OCI-LY1 (cell line): ENCODE results near the gene MCAM.

Experiments
- H2AFZ ChIP-seq: fragments of 200-600 bp; sonication (generic), shearing (Covaris generic); 2 replicates; pipeline ENCODE4 v1.6.0; 2014; ENCODE audit warnings: antibody characterized with exemption, mild to moderate bottlenecking, low read length
- H3F3A ChIP-seq: fragments of 200-600 bp; sonication (generic), shearing (Covaris generic); 2 replicates; pipeline ENCODE4 v1.6.0; 2014; ENCODE audit warnings: mild to moderate bottlenecking, antibody characterized with exemption, low read length, moderate library complexity; ENCODE audit not compliant: insufficient read depth
- H3K27ac ChIP-seq: fragments of 200-600 bp; sonication (generic); 2 replicates; pipeline ENCODE4 v1.5.1; 2014; ENCODE audit warnings: low read length, mixed run types, mild to moderate bottlenecking, low read depth; ENCODE audit not compliant: poor library complexity, severe bottlenecking
- H3K27me3 ChIP-seq: fragments of 200-600 bp; sonication (generic); 2 replicates; pipeline ENCODE4 v1.6.0; 2014; ENCODE audit warnings: antibody characterized with exemption, mild to moderate bottlenecking, low read length, moderate library complexity; ENCODE audit not compliant: insufficient read depth
- H3K36me3 ChIP-seq: fragments of 200-600 bp; sonication (generic); 2 replicates; pipeline ENCODE4 v1.6.1; 2014; ENCODE audit warnings: mild to moderate bottlenecking, antibody characterized with exemption, low read length, moderate library complexity, mixed read lengths; ENCODE audit not compliant: insufficient read depth
- H3K4me1 ChIP-seq: fragments of 200-600 bp; sonication (generic); 2 replicates; pipeline ENCODE4 v1.5.1; 2014; ENCODE audit warnings: mild to moderate bottlenecking, low read length, moderate library complexity; ENCODE audit not compliant: insufficient read depth, severe bottlenecking
- H3K4me2 ChIP-seq: fragments of 200-600 bp; sonication (generic), shearing (Covaris generic); 2 replicates; pipeline ENCODE4 v1.6.1; 2014; ENCODE audit warnings: low read length
- H3K4me3 ChIP-seq: fragments of 200-600 bp; sonication (generic); 2 replicates; pipeline ENCODE4 v1.5.1; 2014; ENCODE audit warnings: low read length, low read depth, mild to moderate bottlenecking, mixed read lengths; ENCODE audit not compliant: poor library complexity, severe bottlenecking
- H3K79me2 ChIP-seq: fragments of 200-600 bp; shearing (Covaris generic); 2 replicates; pipeline ENCODE4 v1.6.1; 2016; ENCODE audit warnings: mixed run types, low read length, mixed read lengths; ENCODE audit not compliant: insufficient read depth
- H3K9ac ChIP-seq: fragments of 200-600 bp; sonication (generic), shearing (Covaris generic); 2 replicates; pipeline ENCODE4 v1.6.1; 2014; ENCODE audit warnings: mild to moderate bottlenecking, low read length, mixed read lengths
- H3K9me2 ChIP-seq: fragments of 200-600 bp; sonication (generic), shearing (Covaris generic); 2 replicates; pipeline ENCODE4 v1.6.1; 2014; ENCODE audit warnings: low read depth, mild to moderate bottlenecking, low read length, mixed read lengths
- H3K9me3 ChIP-seq: fragments of 200-600 bp; shearing (Covaris generic); 2 replicates; pipeline ENCODE4 v1.6.1; 2014; ENCODE audit warnings: low read length, mixed read lengths
- H4K20me1 ChIP-seq: fragments of 200-600 bp; sonication (generic), shearing (Covaris generic); 2 replicates; pipeline ENCODE4 v1.6.0; 2016; ENCODE audit warnings: mild to moderate bottlenecking, low read length; ENCODE audit not compliant: insufficient read depth
- EZH2 ChIP-seq: fragments of 200-600 bp; sonication (generic), shearing (Covaris generic); IDR thresholded peaks from 2 replicates; pipeline ENCODE4 v1.8.0; 2017; ENCODE audit warnings: borderline replicate concordance, mixed run types, mild to moderate bottlenecking, antibody characterized with exemption, low read length, moderate library complexity, mixed read lengths
- TF ChIP-seq, protein P1 (sequence below): fragments of 200-600 bp; sonication (generic), shearing (Covaris generic); IDR thresholded peaks from 2 replicates; pipeline ENCODE4 v1.5.1; 2017; ENCODE audit warnings: mild to moderate bottlenecking, antibody characterized with exemption, low read length, moderate library complexity, mixed read lengths

MCAM gene

DNA sequence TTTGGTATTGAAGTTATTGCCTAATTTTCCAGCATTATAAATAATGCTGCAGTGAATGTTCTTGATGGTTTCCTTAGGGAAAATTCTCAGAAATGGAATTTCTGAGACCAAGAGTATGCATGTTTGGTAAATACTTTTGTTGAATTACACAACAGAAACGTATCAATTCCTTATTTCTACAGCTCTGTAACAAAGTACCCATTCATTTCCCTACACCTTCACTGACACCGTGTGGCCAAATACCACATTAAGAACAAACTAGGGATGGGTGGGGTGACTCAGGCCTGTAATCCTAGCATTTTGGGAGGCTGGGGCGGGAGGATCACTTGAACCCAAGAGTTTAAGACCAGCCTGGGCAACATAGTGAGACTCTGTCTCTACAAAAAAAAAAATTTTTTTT lies 21.8 kb downstream of the MCAM start:
- peaks cover 48% of the 10 kb centered on the region for H3K36me3 ChIP-seq
- no peaks in the 10 kb centered on the region for H3K9me2 ChIP-seq
- no peak overlapping the region for H3K4me3 ChIP-seq
- no peak overlapping the region for H3K4me2 ChIP-seq
- TF ChIP-seq EZH2 = no peak
- TF ChIP-seq, protein P1, sequence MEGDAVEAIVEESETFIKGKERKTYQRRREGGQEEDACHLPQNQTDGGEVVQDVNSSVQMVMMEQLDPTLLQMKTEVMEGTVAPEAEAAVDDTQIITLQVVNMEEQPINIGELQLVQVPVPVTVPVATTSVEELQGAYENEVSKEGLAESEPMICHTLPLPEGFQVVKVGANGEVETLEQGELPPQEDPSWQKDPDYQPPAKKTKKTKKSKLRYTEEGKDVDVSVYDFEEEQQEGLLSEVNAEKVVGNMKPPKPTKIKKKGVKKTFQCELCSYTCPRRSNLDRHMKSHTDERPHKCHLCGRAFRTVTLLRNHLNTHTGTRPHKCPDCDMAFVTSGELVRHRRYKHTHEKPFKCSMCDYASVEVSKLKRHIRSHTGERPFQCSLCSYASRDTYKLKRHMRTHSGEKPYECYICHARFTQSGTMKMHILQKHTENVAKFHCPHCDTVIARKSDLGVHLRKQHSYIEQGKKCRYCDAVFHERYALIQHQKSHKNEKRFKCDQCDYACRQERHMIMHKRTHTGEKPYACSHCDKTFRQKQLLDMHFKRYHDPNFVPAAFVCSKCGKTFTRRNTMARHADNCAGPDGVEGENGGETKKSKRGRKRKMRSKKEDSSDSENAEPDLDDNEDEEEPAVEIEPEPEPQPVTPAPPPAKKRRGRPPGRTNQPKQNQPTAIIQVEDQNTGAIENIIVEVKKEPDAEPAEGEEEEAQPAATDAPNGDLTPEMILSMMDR = peak; percentile 20; the same call in 1 of the 2 replicates
- H4K20me1 ChIP-seq = no peaks in the 10 kb centered on the region
- H3K27me3 ChIP-seq = no peaks in the 10 kb centered on the region
- H2AFZ ChIP-seq = no peak overlapping the region
- no peaks in the 10 kb centered on the region for H3K4me1 ChIP-seq
- H3K9me3 ChIP-seq = no peaks in the 10 kb centered on the region
- no peaks in the 10 kb centered on the region for H3F3A ChIP-seq
- H3K27ac ChIP-seq = no peak overlapping the region
- no peak overlapping the region for H3K9ac ChIP-seq
- H3K79me2 ChIP-seq = no peaks in the 10 kb centered on the region

DNA sequence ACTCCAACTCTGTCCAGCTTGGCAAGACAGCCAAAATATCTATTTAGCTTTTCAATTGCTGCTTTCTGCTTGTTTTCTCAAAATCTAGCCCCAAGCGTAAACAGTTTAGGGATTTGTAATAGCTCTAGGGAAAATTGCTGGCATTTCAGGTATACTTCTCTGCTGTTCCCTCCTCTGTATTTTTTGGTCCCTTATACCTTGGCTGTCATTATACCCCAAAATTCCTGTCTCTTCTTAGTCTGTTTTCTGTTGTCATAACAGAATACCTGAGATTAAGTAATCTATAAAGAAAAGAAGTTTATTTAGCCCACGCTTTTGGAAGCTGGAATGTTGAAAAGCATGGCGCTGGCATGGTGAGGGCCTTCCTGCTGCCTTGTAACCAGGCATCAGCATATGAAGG lies 23.5 kb downstream of the MCAM start:
- Histone ChIP-seq H3K27me3 (no peaks in the 10 kb centered on the region), H2AFZ (no peak overlapping the region), H4K20me1 (no peaks in the 10 kb centered on the region), H3K27ac (no peak overlapping the region), H3K4me2 (no peak overlapping the region), H3K4me3 (no peak overlapping the region), H3K79me2 (no peaks in the 10 kb centered on the region), H3K9me3 (no peaks in the 10 kb centered on the region), H3F3A (no peaks in the 10 kb centered on the region), H3K4me1 (no peaks in the 10 kb centered on the region), H3K9ac (no peak overlapping the region), H3K9me2 (no peaks in the 10 kb centered on the region), H3K36me3 (peaks cover 48% of the 10 kb centered on the region)
- TF ChIP-seq, protein P1 = no peak
- no peak for TF ChIP-seq EZH2

DNA sequence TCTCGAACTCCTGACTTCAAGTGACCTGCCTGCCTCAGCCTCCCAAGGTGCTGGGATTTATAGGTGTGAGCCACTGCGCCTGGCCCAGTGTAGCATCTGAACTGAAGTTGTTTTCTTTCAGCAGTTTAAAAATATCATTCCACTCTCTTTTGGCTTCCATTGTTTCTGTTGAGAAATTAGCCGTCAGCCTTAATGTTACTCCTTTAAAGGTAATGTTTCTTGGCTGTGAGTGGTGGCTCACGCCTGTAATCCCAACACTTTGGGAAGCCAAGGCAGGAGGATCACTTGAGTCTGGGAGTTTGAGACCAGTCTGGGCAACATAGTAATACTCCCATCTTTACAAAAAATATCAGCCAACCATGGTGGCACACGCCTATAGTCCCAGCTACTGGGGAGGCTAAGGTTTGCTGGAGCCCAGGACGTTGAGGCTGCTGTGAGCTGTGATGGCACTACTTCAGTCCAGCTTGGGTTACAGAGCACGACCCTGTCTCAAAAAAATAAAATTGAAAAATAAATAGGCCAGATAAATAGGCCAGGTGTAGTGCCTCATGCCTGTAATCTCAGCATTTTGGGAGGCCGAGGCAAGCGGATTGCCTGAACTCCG lies 25.9 kb downstream of the MCAM start:
- no peaks in the 10 kb centered on the region for H3K79me2 ChIP-seq
- no peaks in the 10 kb centered on the region for H3K27me3 ChIP-seq
- H2AFZ ChIP-seq = no peak overlapping the region
- H3K9me2 ChIP-seq = no peaks in the 10 kb centered on the region
- H3K9me3 ChIP-seq = no peaks in the 10 kb centered on the region
- H3F3A ChIP-seq = no peaks in the 10 kb centered on the region
- H3K4me2 ChIP-seq = no peak overlapping the region
- H3K9ac ChIP-seq = no peak overlapping the region
- no peaks in the 10 kb centered on the region for H3K4me1 ChIP-seq
- TF ChIP-seq EZH2 = no peak
- TF ChIP-seq, protein P1 = no peak
- H4K20me1 ChIP-seq = no peaks in the 10 kb centered on the region
- H3K36me3 ChIP-seq = peaks cover 51% of the 10 kb centered on the region
- H3K4me3 ChIP-seq = no peak overlapping the region
- H3K27ac ChIP-seq = no peak overlapping the region
